A549 treated with CORT108297 at 1 μM for 4 hours (cell line): Measurements from ENCODE around the gene DNAJC1. TPM values are rescaled to one million over a fixed set of nuclear protein-coding genes. Genes with fewer than 3 reads are reported as not detected.

Source experiments
- total RNA-seq: library from RNA; stranded (reverse); fragments of 200-300 nt; extraction: Qiagen RNA extraction; gene quantifications from 5 replicates; pipeline ENCODE4 v1.2.3, GENCODE V29; 2022

The DNAJC1 gene
- total RNA-seq, result 28.8 to 32.1 TPM (median 31.1 TPM) in 5 replicates

GRCh38 chr10:22003177-22003963 lies at the start of gene DNAJC1:
Gene DNAJC1 (minus strand): TSS chr10:22003730. CDS start chr10:22003434, 296 bp downstream.

Other genes with a start within 250 kb of the DNAJC1 start
- 0.07 to 0.21 TPM in 2 of 5 replicates, not detected in the others for gene EBLN1, start 214.3 kb upstream of the DNAJC1 start, total RNA-seq